Uterus (tissue), 2 donors: ENCODE results near the gene NDFIP2.

Source experiments
- POLR2A ChIP-seq, 2 donors: fragments of 450-650 bp; IDR thresholded peaks; one replicate each; pipeline ENCODE4 v1.6.1; 2016; ENCODE audit warnings: antibody characterized with exemption in 2 of 2, mild to moderate bottlenecking in 1 of 2, moderate library complexity in 1 of 2
- TF ChIP-seq, protein P1 (sequence below), 4 experiments: fragments of 200-600 bp in 2 of 4; fragments of 450-650 bp in 2 of 4; sonication (generic) in 2 of 4; IDR thresholded peaks; one replicate each; pipeline ENCODE4 v1.5.1; 2016 to 2019; ENCODE audit warnings: antibody characterized with exemption in 4 of 4, mild to moderate bottlenecking in 2 of 4, moderate library complexity in 1 of 4

DNA sequence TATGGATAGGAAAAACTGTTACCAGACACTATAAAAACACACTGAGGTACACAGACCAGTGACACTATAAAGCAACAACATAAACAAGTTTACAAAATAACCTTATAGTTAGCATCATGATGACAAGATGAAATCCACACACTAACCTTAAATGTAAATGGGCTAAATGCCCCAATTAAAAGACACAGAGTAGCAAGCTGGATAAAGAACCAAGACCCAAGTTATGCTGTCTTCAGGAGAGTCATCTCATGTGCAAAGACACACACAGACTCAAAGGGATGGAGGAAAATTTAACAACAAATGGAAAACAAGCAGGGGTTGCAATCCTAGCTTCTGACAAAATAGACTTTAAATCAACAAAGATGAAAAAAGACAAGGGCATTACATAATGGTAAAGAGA, 81.6 kb downstream of the NDFIP2 start:
- TF ChIP-seq, protein P1, sequence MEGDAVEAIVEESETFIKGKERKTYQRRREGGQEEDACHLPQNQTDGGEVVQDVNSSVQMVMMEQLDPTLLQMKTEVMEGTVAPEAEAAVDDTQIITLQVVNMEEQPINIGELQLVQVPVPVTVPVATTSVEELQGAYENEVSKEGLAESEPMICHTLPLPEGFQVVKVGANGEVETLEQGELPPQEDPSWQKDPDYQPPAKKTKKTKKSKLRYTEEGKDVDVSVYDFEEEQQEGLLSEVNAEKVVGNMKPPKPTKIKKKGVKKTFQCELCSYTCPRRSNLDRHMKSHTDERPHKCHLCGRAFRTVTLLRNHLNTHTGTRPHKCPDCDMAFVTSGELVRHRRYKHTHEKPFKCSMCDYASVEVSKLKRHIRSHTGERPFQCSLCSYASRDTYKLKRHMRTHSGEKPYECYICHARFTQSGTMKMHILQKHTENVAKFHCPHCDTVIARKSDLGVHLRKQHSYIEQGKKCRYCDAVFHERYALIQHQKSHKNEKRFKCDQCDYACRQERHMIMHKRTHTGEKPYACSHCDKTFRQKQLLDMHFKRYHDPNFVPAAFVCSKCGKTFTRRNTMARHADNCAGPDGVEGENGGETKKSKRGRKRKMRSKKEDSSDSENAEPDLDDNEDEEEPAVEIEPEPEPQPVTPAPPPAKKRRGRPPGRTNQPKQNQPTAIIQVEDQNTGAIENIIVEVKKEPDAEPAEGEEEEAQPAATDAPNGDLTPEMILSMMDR (IDR thresholded peaks at IDR 0.05), result no peak
- no peak for TF ChIP-seq POLR2A (IDR thresholded peaks at IDR 0.05)
